GM18502 (cell line): ENCODE results near the gene EPHA10.
"Not testable (repeated sequence)": the region's sequence is repeated elsewhere in the genome, so short reads cannot be mapped to it uniquely, and the experiment has no call there.

ENCODE experiments used
- ATAC-seq: cut with Tn5 transposase; IDR thresholded peaks from one replicate; pipeline ENCODE4 v1.9.1; 2021; ENCODE audit warnings: mild to moderate bottlenecking; ENCODE audit not compliant: unreplicated experiment, poor library complexity

Gene EPHA10

DNA sequence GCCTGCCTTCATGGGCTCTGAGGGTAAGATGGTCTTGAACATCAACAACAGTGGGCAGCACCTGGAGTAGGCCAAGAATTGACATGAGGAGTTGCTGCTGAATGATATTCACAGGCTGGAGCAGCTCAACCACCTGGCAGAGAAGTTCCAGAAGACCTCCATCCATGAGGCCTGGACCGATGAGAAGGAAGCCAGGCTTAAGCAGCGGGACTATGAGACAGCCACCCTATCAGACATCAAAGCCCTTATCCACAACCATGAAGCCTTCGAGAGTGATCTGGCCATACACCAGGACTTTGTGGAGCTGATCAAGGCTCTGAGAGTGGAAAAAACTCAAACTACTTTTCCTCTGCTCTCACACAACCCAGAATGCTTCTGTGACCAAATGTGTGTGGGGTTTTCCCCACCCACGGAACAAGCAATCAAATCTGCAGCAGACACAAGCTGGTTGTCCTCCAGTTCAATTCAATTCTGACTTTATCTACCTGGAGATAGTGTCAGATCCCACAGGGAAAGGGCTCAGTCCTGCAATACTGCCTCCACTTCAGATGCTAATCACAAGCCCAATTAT, 12.1 kb upstream of the EPHA10 start:
- no peak for ATAC-seq

GRCh38 chr1:37771440-37771839, 6.5 kb upstream of the EPHA10 start:
- not testable (repeated sequence) for ATAC-seq

DNA sequence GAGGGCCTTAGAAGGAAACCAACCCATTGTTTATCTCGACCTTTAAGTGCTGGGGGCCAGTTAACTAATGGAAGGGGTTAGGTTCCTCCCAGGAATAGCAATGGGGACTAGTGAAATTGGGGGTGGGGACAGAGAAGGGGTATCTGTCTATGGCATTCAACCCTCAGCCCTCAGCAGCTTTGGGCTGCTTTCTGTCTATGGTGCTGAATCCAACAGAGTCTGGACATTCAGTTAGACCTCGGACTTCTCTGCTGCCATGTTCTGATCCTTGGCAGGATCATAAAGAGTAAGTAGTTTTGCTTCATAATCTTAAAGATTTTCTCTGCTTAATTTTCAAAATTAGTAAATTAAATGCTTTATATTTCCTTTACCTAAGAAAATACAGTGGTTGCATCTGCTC, 2.6 kb upstream of the EPHA10 start:
- ATAC-seq = no peak

- no peak for ATAC-seq
These were observed 1.2 kb upstream of the EPHA10 start for GRCh38 chr1:37765916-37766664.

- ATAC-seq = no peak
These were observed 500 bp downstream of the EPHA10 start for GRCh38 chr1:37764414-37764825.

- no peak for ATAC-seq
These were observed 1.0 kb downstream of the EPHA10 start for GRCh38 chr1:37763791-37764413.

DNA sequence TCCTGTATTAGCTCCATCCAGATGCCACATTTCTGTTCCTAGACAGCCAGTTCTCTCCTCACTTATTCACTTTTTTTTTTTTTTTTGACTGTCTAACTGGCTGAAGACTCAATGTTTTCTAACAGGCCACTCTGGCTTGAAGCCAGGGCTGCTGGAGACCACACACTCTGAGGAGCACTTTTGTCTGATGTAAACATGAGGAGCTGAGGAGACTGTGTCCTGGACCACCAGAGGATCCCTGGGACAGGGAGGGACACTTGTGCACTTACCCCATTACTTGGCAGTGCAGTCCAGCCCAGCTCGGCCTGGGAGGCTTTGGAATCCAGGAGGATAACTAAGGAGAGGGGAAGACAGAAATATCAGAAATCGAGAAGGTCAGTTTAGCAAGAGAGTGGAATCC, 2.4 kb downstream of the EPHA10 start:
- ATAC-seq = no peak

DNA sequence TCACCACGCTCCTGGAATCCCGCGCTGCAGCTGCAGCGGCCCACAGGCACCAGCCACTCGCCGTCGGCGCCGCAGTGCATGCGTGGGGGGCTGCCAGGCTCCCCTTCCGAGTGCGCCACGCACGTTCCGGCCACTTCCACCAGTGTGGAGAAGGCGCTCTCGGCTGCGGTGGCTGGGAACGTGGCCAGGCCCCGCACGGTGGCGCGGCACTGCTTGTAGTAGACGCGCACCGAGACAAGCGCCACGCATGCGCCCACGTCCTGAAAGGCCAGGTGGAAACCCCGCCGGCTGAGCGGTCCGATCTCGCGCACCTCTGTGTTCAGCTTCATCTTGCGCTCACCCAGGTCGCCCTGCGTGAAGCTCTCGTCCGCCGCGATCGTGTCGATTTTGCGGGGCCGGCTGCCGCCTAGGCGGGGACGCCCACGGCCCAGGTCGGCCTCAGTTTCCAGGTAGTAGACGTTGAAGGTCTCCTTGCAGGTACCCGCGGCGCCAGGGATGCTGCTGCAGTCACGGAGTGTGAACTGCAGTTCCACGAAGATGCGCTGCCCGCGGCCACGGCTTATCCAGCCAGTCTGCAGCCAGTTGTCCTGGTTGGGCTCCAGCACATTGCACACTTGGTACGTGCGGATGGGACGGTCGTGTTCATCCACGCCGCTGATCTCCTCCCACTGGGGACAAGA, 3.4 kb downstream of the EPHA10 start:
- no peak for ATAC-seq

GRCh38 chr1:37759451-37759850, 5.5 kb downstream of the EPHA10 start:
- no peak for ATAC-seq

- ATAC-seq = no peak
These were observed 8.9 kb downstream of the EPHA10 start for GRCh38 chr1:37755951-37756560.

DNA sequence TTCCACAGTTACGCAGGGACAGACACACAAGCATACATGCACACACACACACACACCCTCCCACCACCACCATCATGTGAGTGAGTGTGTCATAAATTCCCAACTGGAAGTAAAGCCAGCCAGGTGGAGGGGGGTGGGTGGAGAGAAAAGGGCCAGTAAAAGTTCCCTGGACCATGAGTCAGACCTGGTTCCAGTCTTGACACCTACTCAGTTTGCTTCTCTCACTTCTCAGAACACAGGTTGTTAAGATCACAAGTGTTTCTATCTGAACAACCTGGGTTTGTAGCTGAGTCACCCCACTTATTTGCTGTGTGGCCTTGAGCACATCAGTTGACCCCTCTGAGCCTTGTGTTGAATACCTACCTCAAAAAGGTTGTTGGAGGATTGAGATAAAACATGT, 9.6 kb downstream of the EPHA10 start:
- no peak for ATAC-seq

DNA sequence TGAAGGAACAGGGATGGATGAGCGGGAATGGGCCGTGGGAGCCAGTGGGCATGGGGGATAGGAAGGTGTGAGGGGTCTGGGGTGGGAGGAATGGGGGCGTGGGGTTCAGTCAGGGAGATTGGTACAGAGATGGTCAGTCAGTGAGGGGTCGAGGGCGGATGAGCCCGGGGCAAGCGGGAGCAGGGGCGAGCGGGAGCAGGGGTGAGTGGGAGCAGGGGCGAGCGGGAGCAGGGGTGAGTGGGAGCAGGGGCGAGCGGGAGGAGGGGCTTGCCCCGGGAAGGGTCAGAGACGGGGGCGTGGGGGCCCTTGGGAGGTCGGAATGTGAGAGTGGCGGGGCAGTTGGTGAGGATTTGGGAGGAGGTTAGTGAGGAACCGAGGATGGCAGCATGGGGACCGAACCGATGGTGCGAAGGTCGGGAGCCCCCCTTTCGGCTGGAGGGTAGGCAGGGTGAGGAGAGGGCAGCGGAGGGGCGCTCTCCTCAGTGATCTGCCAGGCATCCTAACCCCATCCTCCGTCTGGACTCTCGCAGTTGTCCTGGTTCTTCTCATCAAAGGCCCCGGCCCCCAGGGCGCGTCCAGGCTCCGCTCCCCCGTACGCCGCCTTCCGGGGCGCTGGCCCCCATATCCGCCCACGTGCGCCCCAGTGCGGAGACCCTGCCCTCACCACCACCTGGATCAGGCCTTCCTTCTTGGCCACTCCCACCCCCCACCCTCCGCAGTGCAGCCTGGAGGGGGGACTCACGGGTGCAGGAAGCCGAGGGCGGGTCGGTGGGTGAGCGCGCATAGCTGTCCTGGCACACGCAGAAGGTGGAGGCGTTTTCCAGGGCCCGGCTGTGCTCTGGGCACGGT, 11.2 kb downstream of the EPHA10 start:
- ATAC-seq = no peak

DNA sequence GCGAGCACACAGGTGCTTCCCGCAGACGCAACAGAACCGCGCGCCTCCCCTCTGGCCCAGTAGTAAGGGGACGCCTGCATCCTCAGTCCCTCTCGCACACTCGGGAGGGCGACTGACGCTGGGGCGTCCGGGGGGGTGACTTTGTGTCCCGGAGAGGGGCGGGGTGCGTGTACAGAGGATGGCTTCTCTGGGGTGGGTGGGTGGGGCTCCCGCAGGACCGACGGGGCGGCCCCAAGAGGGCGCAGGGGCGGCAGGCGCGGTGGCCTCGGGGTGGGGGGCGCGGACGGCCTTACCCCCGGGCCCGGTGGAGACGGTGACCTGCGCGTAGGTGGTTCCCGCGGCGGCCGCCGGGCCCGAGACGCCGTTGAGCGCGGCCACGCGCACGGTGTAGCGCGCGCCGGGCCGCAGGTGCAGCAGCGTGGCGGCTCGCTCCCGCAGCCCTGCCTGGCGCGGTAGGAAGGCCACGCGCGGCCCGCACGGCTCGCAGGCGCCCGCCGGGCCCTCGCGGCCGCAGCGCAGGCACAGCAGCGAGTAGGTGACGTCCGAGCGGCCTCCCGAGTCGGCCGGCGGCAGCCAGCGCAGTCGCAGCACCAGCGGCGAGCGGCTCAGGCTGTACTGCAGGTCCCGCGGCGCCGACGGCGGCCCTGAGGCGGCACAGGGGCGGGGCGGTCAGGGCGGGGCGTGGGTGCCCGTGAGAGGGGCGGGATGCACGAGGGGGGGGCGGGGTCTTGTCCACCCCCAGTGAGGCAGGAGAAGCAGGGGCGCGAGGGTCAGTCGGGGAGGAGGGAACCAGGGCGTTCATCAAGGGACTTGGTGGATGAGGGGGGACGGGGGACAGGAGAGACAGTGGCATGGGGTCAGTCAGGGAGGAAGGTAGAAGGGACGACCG, 12.1 kb downstream of the EPHA10 start:
- ATAC-seq = no peak

DNA sequence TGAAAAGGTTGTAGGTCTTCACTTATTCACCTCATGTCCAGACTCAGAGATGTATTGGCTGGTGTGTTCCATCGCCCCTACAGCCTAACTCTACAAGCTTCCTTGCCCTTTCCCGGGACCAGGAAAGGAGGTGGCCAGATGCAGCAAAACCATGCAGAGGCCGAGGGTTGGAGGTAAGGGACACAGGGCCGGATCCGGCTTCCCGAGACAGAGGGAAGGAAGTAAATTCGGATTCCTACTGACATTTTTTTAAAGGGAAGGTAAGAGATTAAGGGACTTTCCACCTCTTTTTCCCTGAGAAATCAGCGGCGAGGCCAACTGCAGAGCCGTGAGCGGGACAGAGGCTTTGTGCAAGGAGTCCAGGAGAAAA, 12.7 kb downstream of the EPHA10 start:
- no peak for ATAC-seq

DNA sequence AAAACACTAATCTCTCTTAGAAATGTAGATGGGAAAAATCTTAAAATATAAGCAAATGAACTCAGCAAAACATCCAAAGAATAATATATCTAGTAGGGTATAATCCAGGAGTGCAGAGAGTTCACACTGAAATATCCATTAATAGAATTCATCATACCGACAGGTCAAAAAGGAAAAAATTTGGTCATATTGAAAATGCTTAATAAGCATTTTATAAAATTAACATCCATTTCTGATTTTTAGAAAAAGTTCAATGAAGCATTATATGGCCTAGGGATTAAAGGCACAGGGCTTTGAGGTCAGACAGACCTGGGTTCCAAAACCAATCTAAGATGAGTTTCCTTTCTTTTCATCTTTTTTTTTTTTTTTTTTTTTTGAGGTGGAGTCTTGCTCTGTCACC, 16.4 kb downstream of the EPHA10 start:
- ATAC-seq = no peak

DNA sequence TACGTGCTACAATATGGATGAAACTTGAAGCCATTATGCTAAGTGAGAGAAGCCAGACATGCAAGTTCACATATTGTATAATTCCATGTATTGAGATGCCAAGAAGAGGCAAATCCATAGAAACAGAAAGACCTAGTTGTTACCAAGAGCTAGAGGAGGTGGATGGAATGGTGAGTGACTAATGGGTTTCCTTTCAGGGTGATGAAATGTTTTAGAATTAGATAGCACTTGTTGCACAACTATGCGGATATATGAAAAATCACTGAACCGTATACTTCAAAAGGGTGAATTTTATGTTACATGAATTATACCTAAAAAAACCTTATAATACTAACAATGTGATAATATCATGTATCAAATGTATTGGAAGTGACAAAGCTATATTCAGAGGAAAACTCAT, 18.1 kb downstream of the EPHA10 start:
- ATAC-seq = no peak

- ATAC-seq = no peak
These were observed 23.3 kb downstream of the EPHA10 start for GRCh38 chr1:37741662-37742061.

DNA sequence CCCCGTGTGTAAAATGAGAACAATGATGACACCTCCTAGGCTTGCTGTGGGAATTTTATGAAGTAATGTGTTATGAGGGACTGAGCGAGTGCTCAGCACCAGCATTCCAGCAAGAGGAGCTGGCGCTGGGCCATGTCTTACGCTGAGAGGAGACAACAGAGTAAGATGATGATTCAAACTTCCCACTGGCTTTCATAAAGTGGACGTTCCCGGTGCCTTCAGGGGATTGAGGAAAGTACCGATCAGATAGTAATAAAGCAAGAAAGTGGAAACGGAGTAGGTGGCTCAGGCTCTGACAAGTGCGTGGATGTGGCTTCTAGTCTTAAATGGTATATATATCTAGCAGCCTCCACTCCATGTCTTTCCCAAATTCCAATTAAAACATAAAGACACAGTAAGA, 23.8 kb downstream of the EPHA10 start:
- ATAC-seq = no peak

- ATAC-seq = no peak
These were observed 25.7 kb downstream of the EPHA10 start for GRCh38 chr1:37739222-37739621.
